ENCODE data around the gene DOCK6. TPM values are rescaled to one million over a fixed set of nuclear protein-coding genes. Genes with fewer than 3 reads are reported as not detected.
A peak's percentile ranks its signal among the peaks of the same experiment; 100 is the strongest.

The DOCK6 gene
- total and polyA plus RNA-seq, 2 of the 13 experiments (the other 11 are each of a cell fraction or from before 2014, with no cell fraction given), result 5.4 to 38.1 TPM

DNA sequence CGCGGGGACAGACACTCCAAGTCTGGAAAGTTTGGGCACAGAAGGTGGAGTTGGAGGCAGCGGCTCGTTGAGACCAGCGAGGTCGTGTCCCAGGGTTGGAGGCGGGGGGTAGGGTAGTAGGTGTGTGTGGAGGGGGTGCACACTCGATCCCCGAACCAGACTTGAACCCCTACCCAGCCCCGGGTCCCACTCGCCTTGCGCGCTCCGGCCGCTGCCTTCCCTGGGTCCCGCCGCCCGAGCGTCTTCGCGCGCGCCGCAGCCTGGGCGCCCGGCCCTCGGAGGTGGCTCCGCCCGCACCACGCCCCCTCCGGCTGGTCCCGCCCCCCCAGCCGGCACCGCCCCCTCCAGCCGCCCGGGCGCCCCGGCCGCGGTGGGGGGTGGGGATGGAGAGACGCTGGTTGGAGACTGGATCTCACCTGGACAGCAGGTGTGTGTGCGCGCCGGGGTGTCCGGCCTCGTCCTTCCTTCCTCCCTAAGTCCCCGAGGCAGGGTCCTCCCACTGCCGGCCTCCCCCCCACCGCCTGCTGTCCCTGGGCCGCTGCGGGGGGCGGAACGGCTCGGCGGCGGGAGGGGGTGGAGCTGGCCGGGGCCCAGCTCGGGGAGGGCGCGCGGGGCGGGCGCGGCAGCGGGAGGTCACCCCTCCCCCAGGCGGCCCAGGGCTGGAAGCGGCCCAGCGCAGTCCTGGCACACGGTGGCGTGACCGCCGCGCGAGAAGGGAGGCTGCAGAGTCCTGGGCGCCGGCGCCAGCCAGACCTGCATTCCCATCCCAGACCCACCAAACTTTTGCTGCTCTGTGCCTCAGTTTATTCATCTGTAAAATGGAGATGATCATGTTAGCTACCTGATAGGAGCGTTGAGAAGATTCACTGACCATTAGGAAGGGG is 64.8 kb downstream of the DOCK6 start, which contains the start of gene KANK2 (continued):
- no peak for TF ChIP-seq ZNF816 (CRISPR knock-in tag; IDR thresholded peaks at IDR 0.05; ENCODE audit: borderline replicate concordance)
- TF ChIP-seq ZNF136 (CRISPR knock-in tag; IDR thresholded peaks at IDR 0.05; ENCODE audit: low read depth), result no peak
- peak; percentile 94 for TF ChIP-seq ZNF121 (CRISPR knock-in tag; IDR thresholded peaks at IDR 0.05)
- TF ChIP-seq TRIM24 (CRISPR knock-in tag; IDR thresholded peaks at IDR 0.05), result no peak
- TF ChIP-seq ZNF180 (CRISPR knock-in tag; IDR thresholded peaks at IDR 0.05; ENCODE audit: borderline replicate concordance, low read depth), result no peak
- no peak for TF ChIP-seq HOXD1 (CRISPR knock-in tag; IDR thresholded peaks at IDR 0.05)
- TF ChIP-seq STAG1 (CRISPR knock-in tag; IDR thresholded peaks at IDR 0.05), result peak; percentile 47
- TF ChIP-seq PLRG1 (conservative IDR thresholded peaks at IDR 0.05), result no peak
- no peak for TF ChIP-seq SMYD3 (CRISPR knock-in tag; IDR thresholded peaks at IDR 0.05)
- peak; percentile 72 for TF ChIP-seq ZFX (CRISPR knock-in tag; IDR thresholded peaks at IDR 0.05; ENCODE audit: low read depth)
- no peak for TF ChIP-seq ZSCAN22 (CRISPR knock-in tag; IDR thresholded peaks at IDR 0.05)
- no peak for TF ChIP-seq PPARG (CRISPR knock-in tag; conservative IDR thresholded peaks at IDR 0.05)
- 0 out of 2 replicates have a peak, but pooled peaks have one; percentile 30 for TF ChIP-seq ZNF790 (CRISPR knock-in tag; IDR thresholded peaks at IDR 0.05; ENCODE audit: borderline replicate concordance)
- no peak for TF ChIP-seq NBN (conservative IDR thresholded peaks at IDR 0.05)
- TF ChIP-seq, protein P1, sequence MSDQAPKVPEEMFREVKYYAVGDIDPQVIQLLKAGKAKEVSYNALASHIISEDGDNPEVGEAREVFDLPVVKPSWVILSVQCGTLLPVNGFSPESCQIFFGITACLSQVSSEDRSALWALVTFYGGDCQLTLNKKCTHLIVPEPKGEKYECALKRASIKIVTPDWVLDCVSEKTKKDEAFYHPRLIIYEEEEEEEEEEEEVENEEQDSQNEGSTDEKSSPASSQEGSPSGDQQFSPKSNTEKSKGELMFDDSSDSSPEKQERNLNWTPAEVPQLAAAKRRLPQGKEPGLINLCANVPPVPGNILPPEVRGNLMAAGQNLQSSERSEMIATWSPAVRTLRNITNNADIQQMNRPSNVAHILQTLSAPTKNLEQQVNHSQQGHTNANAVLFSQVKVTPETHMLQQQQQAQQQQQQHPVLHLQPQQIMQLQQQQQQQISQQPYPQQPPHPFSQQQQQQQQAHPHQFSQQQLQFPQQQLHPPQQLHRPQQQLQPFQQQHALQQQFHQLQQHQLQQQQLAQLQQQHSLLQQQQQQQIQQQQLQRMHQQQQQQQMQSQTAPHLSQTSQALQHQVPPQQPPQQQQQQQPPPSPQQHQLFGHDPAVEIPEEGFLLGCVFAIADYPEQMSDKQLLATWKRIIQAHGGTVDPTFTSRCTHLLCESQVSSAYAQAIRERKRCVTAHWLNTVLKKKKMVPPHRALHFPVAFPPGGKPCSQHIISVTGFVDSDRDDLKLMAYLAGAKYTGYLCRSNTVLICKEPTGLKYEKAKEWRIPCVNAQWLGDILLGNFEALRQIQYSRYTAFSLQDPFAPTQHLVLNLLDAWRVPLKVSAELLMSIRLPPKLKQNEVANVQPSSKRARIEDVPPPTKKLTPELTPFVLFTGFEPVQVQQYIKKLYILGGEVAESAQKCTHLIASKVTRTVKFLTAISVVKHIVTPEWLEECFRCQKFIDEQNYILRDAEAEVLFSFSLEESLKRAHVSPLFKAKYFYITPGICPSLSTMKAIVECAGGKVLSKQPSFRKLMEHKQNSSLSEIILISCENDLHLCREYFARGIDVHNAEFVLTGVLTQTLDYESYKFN (CRISPR knock-in tag; conservative IDR thresholded peaks at IDR 0.05), result no peak
- TF ChIP-seq, protein P2, sequence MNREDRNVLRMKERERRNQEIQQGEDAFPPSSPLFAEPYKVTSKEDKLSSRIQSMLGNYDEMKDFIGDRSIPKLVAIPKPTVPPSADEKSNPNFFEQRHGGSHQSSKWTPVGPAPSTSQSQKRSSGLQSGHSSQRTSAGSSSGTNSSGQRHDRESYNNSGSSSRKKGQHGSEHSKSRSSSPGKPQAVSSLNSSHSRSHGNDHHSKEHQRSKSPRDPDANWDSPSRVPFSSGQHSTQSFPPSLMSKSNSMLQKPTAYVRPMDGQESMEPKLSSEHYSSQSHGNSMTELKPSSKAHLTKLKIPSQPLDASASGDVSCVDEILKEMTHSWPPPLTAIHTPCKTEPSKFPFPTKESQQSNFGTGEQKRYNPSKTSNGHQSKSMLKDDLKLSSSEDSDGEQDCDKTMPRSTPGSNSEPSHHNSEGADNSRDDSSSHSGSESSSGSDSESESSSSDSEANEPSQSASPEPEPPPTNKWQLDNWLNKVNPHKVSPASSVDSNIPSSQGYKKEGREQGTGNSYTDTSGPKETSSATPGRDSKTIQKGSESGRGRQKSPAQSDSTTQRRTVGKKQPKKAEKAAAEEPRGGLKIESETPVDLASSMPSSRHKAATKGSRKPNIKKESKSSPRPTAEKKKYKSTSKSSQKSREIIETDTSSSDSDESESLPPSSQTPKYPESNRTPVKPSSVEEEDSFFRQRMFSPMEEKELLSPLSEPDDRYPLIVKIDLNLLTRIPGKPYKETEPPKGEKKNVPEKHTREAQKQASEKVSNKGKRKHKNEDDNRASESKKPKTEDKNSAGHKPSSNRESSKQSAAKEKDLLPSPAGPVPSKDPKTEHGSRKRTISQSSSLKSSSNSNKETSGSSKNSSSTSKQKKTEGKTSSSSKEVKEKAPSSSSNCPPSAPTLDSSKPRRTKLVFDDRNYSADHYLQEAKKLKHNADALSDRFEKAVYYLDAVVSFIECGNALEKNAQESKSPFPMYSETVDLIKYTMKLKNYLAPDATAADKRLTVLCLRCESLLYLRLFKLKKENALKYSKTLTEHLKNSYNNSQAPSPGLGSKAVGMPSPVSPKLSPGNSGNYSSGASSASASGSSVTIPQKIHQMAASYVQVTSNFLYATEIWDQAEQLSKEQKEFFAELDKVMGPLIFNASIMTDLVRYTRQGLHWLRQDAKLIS (CRISPR knock-in tag; IDR thresholded peaks at IDR 0.05), result no peak
- TF ChIP-seq ZNF446 (CRISPR knock-in tag; IDR thresholded peaks at IDR 0.05), result no peak
- TF ChIP-seq BHLHE40 (IDR thresholded peaks at IDR 0.05; ENCODE audit: low read length), result peak; percentile 47; the same call in 1 of the 2 replicates
- TF ChIP-seq SIN3B (IDR thresholded peaks at IDR 0.05; ENCODE audit: low read length), result no peak
- TF ChIP-seq ZNF331 (CRISPR knock-in tag; IDR thresholded peaks at IDR 0.05), result peak; percentile 38; the same call in 1 of the 2 replicates
- TF ChIP-seq SP1 (IDR thresholded peaks at IDR 0.05), result no peak
- TF ChIP-seq SP1 (CRISPR knock-in tag; IDR thresholded peaks at IDR 0.05), result peak; percentile 58; the same call in 1 of the 2 replicates
- TF ChIP-seq KLF11 (CRISPR knock-in tag; IDR thresholded peaks at IDR 0.05), result no peak
- TF ChIP-seq JUND (CRISPR knock-in tag; IDR thresholded peaks at IDR 0.05), result no peak
- no peak for TF ChIP-seq ZNF891 (CRISPR knock-in tag; IDR thresholded peaks at IDR 0.05)
- TF ChIP-seq ZNF282 (IDR thresholded peaks at IDR 0.05; ENCODE audit: partially characterized antibody), result no peak
- no peak for TF ChIP-seq RXRA (CRISPR knock-in tag; IDR thresholded peaks at IDR 0.05)

Data from HepG2 (cell line).